ENCODE measurements around the gene ALDH16A1.

Gene ALDH16A1

GRCh38 chr19:49415810-49416200 lies 37.2 kb upstream of the ALDH16A1 start:
- Histone ChIP-seq H3K27me3 (ENCODE audit: control insufficient read depth, insufficient read depth, low read length) (peaks cover 16% of the 10 kb centered on the region; the same call in 1 of the 2 replicates), H3K9me3 (ENCODE audit: control insufficient read depth, insufficient read depth, low read depth, low read length) (no peaks in the 10 kb centered on the region), H3K9ac (ENCODE audit: low read length) (no peak overlapping the region), H3K4me3 (ENCODE audit: low read depth, low read length) (no peak overlapping the region), H3K4me1 (ENCODE audit: control insufficient read depth, insufficient read depth, low read length) (peaks cover 41% of the 10 kb centered on the region), H3K36me3 (ENCODE audit: control insufficient read depth, insufficient read depth, low read length) (no peaks in the 10 kb centered on the region), H3K27ac (ENCODE audit: low read depth, low read length) (no peak overlapping the region)

GRCh38 chr19:49417088-49417487 lies 35.9 kb upstream of the ALDH16A1 start:
- Histone ChIP-seq H3K9me3 (ENCODE audit: control insufficient read depth, insufficient read depth, low read depth, low read length) (no peaks in the 10 kb centered on the region), H3K4me1 (ENCODE audit: control insufficient read depth, insufficient read depth, low read length) (peaks cover 38% of the 10 kb centered on the region), H3K27ac (ENCODE audit: low read depth, low read length) (no peak overlapping the region), H3K36me3 (ENCODE audit: control insufficient read depth, insufficient read depth, low read length) (no peaks in the 10 kb centered on the region), H3K27me3 (ENCODE audit: control insufficient read depth, insufficient read depth, low read length) (peaks cover 29% of the 10 kb centered on the region), H3K9ac (ENCODE audit: low read length) (no peak overlapping the region), H3K4me3 (ENCODE audit: low read depth, low read length) (no peak overlapping the region)

DNA sequence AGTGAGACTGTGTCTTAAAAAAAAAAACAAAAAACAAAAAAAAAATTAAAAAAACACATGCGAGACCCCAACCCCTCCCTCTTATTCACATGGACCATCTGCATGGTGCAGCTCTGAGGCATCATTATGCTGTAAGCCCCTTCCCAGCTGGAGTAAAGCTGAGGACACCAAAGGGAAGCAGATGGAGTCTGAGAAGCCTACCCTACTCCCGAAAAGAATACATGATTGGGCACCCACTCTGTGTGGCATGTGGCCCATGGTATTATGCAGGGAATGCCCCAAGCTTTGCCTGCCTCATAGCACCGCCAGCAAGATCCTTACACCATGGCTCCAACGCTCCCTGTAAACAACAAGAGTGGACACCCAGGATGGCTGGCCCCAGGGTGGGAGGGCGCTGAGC lies 34.5 kb upstream of the ALDH16A1 start:
- Histone ChIP-seq H3K9me3 (ENCODE audit: control insufficient read depth, insufficient read depth, low read depth, low read length) (no peaks in the 10 kb centered on the region), H3K27me3 (ENCODE audit: control insufficient read depth, insufficient read depth, low read length) (peaks cover 43% of the 10 kb centered on the region), H3K36me3 (ENCODE audit: control insufficient read depth, insufficient read depth, low read length) (no peaks in the 10 kb centered on the region), H3K9ac (ENCODE audit: low read length) (no peak overlapping the region), H3K27ac (ENCODE audit: low read depth, low read length) (no peak overlapping the region), H3K4me1 (ENCODE audit: control insufficient read depth, insufficient read depth, low read length) (peaks cover 33% of the 10 kb centered on the region), H3K4me3 (ENCODE audit: low read depth, low read length) (no peak overlapping the region)

- Histone ChIP-seq H3K36me3 (ENCODE audit: control insufficient read depth, insufficient read depth, low read length) (no peaks in the 10 kb centered on the region), H3K4me3 (ENCODE audit: low read depth, low read length) (no peak overlapping the region), H3K27ac (ENCODE audit: low read depth, low read length) (no peak overlapping the region), H3K4me1 (ENCODE audit: control insufficient read depth, insufficient read depth, low read length) (peaks cover 35% of the 10 kb centered on the region), H3K9ac (ENCODE audit: low read length) (no peak overlapping the region), H3K27me3 (ENCODE audit: control insufficient read depth, insufficient read depth, low read length) (peaks cover 49% of the 10 kb centered on the region), H3K9me3 (ENCODE audit: control insufficient read depth, insufficient read depth, low read depth, low read length) (no peaks in the 10 kb centered on the region)
These were observed 33.9 kb upstream of the ALDH16A1 start for GRCh38 chr19:49419173-49419572.

DNA sequence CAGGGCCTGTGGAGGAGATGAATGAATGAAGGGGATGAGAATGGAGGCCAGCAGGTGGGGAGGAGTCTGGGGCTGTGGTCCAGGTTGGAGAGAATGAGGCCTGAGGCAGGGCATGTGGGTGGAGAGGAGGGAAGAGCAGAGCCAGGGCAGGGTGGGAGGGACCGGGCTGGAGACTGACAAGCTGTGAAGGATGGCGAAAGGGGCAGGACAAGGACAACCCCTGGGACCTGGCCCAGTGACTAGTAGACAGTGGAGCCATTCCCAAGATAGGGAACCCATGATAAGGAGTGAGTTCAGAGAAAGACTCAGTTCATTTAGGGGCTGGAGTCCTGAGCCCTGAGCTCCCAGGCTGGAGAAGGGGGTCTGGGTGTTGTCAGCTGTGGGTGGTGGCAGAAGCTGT lies 32.8 kb upstream of the ALDH16A1 start:
- no peaks in the 10 kb centered on the region for H3K36me3 ChIP-seq (ENCODE audit: control insufficient read depth, insufficient read depth, low read length)
- H3K27ac ChIP-seq (ENCODE audit: low read depth, low read length): no peak overlapping the region
- H3K4me3 ChIP-seq (ENCODE audit: low read depth, low read length): no peak overlapping the region
- H3K4me1 ChIP-seq (ENCODE audit: control insufficient read depth, insufficient read depth, low read length): peaks cover 33% of the 10 kb centered on the region
- H3K9me3 ChIP-seq (ENCODE audit: control insufficient read depth, insufficient read depth, low read depth, low read length): no peaks in the 10 kb centered on the region
- no peak overlapping the region for H3K9ac ChIP-seq (ENCODE audit: low read length)
- H3K27me3 ChIP-seq (ENCODE audit: control insufficient read depth, insufficient read depth, low read length): peaks cover 60% of the 10 kb centered on the region

- peaks cover 35% of the 10 kb centered on the region for H3K4me1 ChIP-seq (ENCODE audit: control insufficient read depth, insufficient read depth, low read length)
- no peaks in the 10 kb centered on the region for H3K36me3 ChIP-seq (ENCODE audit: control insufficient read depth, insufficient read depth, low read length)
- no peak overlapping the region for H3K9ac ChIP-seq (ENCODE audit: low read length)
- peak overlapping the region; percentile 35 for H3K4me3 ChIP-seq (ENCODE audit: low read depth, low read length)
- no peak overlapping the region for H3K27ac ChIP-seq (ENCODE audit: low read depth, low read length)
- peaks cover 70% of the 10 kb centered on the region for H3K27me3 ChIP-seq (ENCODE audit: control insufficient read depth, insufficient read depth, low read length)
- H3K9me3 ChIP-seq (ENCODE audit: control insufficient read depth, insufficient read depth, low read depth, low read length): no peaks in the 10 kb centered on the region
These were observed 31.8 kb upstream of the ALDH16A1 start for GRCh38 chr19:49421039-49421877.

DNA sequence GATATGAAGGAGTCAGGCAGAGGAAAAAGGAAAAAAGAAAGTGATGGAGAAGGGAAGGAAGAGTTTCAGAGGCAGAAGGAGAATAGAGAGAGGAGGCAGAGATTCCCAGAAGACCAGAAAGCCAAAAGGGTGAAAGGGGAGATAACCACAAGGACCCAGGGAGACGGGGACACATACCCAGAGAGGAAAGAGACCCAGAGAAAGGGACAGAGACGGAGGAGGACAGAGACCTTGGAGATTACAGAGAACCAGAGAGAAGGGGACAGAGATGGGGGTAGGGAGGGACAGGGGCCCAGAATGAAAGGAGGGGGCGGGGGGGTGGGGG lies 31.2 kb upstream of the ALDH16A1 start:
- no peak overlapping the region for H3K9ac ChIP-seq (ENCODE audit: low read length)
- H3K36me3 ChIP-seq (ENCODE audit: control insufficient read depth, insufficient read depth, low read length): no peaks in the 10 kb centered on the region
- H3K4me1 ChIP-seq (ENCODE audit: control insufficient read depth, insufficient read depth, low read length): peaks cover 38% of the 10 kb centered on the region
- H3K9me3 ChIP-seq (ENCODE audit: control insufficient read depth, insufficient read depth, low read depth, low read length): no peaks in the 10 kb centered on the region
- H3K27ac ChIP-seq (ENCODE audit: low read depth, low read length): no peak overlapping the region
- no peak overlapping the region for H3K4me3 ChIP-seq (ENCODE audit: low read depth, low read length)
- H3K27me3 ChIP-seq (ENCODE audit: control insufficient read depth, insufficient read depth, low read length): peaks cover 76% of the 10 kb centered on the region

DNA sequence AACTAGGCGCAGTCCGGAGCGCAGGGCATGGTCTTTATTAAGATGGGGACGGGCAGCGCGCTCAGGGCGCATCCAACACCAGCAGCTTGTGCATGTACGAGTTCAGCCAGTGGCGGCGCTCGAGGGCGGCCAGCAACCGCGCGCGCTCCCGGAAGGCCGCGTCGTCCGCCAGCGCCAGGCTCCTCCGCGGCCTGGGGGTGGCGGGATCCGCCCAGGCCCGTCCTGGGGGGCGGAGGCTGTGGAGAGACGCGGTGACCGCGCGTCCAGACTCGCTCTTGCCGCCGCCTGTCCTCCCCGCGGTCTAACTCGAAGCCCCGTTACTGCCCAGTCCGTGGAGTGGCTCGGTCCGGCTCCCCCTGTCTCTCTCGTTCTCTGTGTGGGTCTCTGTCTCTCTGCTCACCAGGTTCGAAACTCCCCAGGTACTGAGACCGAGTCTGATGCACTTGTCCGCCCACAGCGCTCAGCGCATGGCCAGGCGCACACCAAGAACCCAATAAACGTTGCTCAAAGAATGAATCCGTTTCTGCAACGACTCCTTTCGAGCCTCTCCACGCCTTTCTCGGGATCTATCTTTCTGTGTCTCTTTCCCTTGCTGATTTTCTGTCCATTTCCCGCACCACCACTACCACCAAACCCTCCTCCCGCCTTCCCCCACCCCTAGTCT lies 30.5 kb upstream of the ALDH16A1 start:
- H3K4me1 ChIP-seq (ENCODE audit: control insufficient read depth, insufficient read depth, low read length): peaks cover 35% of the 10 kb centered on the region
- no peaks in the 10 kb centered on the region for H3K36me3 ChIP-seq (ENCODE audit: control insufficient read depth, insufficient read depth, low read length)
- no peak overlapping the region for H3K27ac ChIP-seq (ENCODE audit: low read depth, low read length)
- no peak overlapping the region for H3K9ac ChIP-seq (ENCODE audit: low read length)
- H3K9me3 ChIP-seq (ENCODE audit: control insufficient read depth, insufficient read depth, low read depth, low read length): no peaks in the 10 kb centered on the region
- peak overlapping the region; percentile 51 for H3K4me3 ChIP-seq (ENCODE audit: low read depth, low read length)
- peaks cover 83% of the 10 kb centered on the region for H3K27me3 ChIP-seq (ENCODE audit: control insufficient read depth, insufficient read depth, low read length)

DNA sequence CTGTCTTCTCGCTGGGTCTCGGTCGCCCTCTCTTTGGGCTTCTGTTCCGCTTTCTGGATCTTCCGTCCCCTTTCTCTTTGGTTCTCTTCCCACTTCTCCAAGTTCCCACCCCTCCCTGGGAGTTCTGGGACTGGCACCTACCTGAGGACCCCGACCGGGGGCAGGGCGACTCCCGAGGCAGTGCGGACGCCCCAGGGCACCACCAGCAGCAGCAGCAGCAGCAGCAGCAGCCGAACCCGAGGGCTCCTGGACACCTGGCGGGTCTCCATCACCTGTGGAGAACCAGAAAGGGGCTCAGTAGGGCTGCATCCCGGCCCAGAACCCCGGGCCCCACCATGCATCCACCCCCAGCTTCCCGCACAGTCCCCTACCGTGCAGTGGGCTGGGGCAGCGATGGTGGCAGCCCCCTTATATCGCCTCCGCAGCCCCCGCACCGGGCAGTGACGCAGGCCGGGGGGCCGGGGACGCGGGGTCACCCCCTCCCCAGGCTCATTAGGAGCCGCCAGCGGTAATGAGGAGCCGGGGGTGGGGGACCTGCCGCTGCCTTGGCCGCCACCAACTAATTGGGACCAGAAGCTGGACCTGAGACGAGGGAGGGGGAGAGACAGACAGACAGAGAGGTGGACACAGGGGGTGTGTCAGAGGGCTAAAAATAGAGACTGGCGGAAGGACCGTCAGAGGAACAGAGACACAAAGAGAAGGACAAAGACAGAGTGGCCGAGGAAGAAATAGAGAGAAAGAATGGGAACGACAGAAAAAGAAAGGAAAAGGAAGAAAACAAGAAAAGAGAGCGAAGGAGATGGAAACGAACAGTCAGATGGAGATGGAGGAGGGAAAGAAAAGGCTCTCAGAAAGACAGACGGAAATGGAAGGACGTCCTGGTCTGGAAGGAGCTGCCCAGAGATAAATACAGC lies 29.7 kb upstream of the ALDH16A1 start, which contains the start of gene PTH2:
PTH2 (minus strand) TSS at position 371 of the 914 bp plus-strand sequence; CDS start at position 269, 102 bp downstream.
- Histone ChIP-seq H3K36me3 (ENCODE audit: control insufficient read depth, insufficient read depth, low read length) (no peaks in the 10 kb centered on the region), H3K4me1 (ENCODE audit: control insufficient read depth, insufficient read depth, low read length) (peaks cover 39% of the 10 kb centered on the region), H3K4me3 (ENCODE audit: low read depth, low read length) (peak within 1 kb of the TSS; percentile 51), H3K27ac (ENCODE audit: low read depth, low read length) (no peak within 1 kb of the TSS), H3K9me3 (ENCODE audit: control insufficient read depth, insufficient read depth, low read depth, low read length) (no peaks in the 10 kb centered on the region), H3K27me3 (ENCODE audit: control insufficient read depth, insufficient read depth, low read length) (peaks cover 86% of the 10 kb centered on the region), H3K9ac (ENCODE audit: low read length) (no peak within 1 kb of the TSS)

DNA sequence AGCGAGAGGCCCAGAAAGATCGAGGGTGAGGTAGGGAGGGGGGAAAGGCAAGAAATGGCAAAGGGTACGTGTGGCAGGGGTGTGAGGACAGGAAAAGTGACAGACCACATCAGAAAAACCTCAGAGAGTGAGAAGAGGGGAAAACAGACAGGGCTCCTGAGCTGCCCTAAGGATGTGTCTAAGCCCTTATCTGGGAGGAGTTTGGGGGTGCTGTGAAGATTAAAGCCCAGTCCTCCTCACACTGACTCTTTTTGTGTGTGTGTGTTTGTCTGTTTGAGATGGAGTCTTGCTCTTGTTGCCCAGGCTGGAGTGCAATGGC lies 29.1 kb upstream of the ALDH16A1 start:
- H3K36me3 ChIP-seq (ENCODE audit: control insufficient read depth, insufficient read depth, low read length): no peaks in the 10 kb centered on the region
- peak overlapping the region; percentile 51; the same call in 1 of the 2 replicates for H3K4me3 ChIP-seq (ENCODE audit: low read depth, low read length)
- peaks cover 42% of the 10 kb centered on the region for H3K4me1 ChIP-seq (ENCODE audit: control insufficient read depth, insufficient read depth, low read length)
- H3K27ac ChIP-seq (ENCODE audit: low read depth, low read length): no peak overlapping the region
- peaks cover 92% of the 10 kb centered on the region for H3K27me3 ChIP-seq (ENCODE audit: control insufficient read depth, insufficient read depth, low read length)
- H3K9ac ChIP-seq (ENCODE audit: low read length): no peak overlapping the region
- no peaks in the 10 kb centered on the region for H3K9me3 ChIP-seq (ENCODE audit: control insufficient read depth, insufficient read depth, low read depth, low read length)

Data from HUES6 (cell line).